ENCODE data around the gene KCNJ16. TPM values are rescaled to one million over a fixed set of nuclear protein-coding genes. Genes with fewer than 3 reads are reported as not detected.

The KCNJ16 gene
- total RNA-seq, 4 donors from 2014 or later = 1.00 TPM; not detected in 3

DNA sequence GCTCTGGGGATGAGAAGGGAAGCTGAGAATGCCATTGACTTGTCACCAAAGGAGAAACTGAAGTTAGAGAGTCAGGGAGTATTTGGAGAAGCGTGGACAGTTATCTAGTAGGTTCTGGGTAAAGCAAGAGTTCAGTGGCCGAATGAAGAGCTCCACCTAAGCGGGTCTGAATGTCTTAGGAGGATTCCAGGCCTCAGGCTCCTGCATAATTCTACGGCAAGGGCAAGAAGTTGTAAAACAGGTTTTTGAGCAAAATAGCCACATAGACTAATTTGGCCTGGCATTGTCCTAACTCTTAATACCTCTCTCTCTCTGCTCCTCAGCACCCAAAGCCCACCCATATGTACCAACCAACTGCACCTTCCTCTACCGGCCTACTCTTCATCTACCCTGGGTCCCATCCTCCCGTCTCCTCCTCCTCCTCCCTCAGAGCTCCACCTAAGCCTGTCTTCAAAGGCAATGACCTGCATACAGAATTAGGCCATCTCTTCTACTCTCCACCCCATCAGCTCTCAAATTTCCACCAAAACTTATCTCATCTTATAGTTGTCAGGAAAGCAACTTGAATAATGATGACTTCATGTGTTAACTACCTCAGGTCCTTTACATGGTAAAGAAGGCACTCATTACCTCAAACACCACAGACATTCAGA, 52.3 kb downstream of the KCNJ16 start:
- no peaks in the 10 kb centered on the region for H3K27me3 ChIP-seq
- in situ Hi-C loops (cut with MboI; ENCODE audit: low sequenced_read_pairs in 4 of 4) (loop anchor here in 2 of 4 donors (25.0 kb wide), 2 partner anchors 390 to 790 kb away; partner anchors contain the start of gene ABCA5 (in 1 of the 2)), intact Hi-C loops (cut with DNase I; ENCODE audit: low total_unique reads) (no loop called here)
- no peak overlapping the region for H3K27ac ChIP-seq
- H3K4me1 ChIP-seq = peaks cover 11 to 12% of the 10 kb centered on the region in 2 donors
- DNase-seq = no peak
- TF ChIP-seq POLR2A (IDR thresholded peaks at IDR 0.05) = no peak
- TF ChIP-seq, protein P1, sequence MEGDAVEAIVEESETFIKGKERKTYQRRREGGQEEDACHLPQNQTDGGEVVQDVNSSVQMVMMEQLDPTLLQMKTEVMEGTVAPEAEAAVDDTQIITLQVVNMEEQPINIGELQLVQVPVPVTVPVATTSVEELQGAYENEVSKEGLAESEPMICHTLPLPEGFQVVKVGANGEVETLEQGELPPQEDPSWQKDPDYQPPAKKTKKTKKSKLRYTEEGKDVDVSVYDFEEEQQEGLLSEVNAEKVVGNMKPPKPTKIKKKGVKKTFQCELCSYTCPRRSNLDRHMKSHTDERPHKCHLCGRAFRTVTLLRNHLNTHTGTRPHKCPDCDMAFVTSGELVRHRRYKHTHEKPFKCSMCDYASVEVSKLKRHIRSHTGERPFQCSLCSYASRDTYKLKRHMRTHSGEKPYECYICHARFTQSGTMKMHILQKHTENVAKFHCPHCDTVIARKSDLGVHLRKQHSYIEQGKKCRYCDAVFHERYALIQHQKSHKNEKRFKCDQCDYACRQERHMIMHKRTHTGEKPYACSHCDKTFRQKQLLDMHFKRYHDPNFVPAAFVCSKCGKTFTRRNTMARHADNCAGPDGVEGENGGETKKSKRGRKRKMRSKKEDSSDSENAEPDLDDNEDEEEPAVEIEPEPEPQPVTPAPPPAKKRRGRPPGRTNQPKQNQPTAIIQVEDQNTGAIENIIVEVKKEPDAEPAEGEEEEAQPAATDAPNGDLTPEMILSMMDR (IDR thresholded peaks at IDR 0.05 in 4 of 5, conservative IDR thresholded peaks at IDR 0.05 in 1 of 5) = no peak
- H3K36me3 ChIP-seq = no peaks in the 10 kb centered on the region
- ATAC-seq = no peak
- no peak overlapping the region for H3K4me3 ChIP-seq
- H3K9me3 ChIP-seq = no peaks in the 10 kb centered on the region

DNA sequence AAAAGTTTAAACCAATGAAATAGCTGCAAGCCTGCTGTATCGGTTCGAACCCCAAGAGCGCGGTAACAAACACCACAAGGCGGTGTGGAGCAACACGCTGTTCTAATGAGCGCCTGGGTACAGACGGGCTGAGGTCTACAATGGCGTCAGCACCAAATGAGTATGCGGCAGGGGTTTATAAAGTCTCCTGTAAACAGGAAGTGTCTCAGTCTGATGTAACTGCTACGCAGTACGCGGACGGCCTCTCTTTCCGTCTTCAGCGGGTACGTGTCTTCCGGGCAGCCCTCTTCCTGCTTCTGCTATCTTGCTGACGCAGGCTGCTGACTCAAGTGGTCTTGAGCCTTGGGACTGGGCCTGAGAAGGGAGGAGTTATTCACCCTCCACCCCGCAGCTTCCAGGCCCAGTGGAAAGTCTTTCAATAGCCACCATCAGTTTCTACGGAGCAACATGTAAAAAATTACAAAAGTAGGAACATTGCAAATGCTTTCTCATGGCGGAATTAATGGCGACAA, 53.8 kb downstream of the KCNJ16 start:
- DNase-seq = no peak
- Histone ChIP-seq H3K27me3 (no peaks in the 10 kb centered on the region), H3K4me1 (peaks cover 11 to 12% of the 10 kb centered on the region in 2 donors), H3K27ac (no peak overlapping the region), H3K36me3 (no peaks in the 10 kb centered on the region), H3K9me3 (no peaks in the 10 kb centered on the region), H3K4me3 (no peak overlapping the region)
- TF ChIP-seq, protein P1 (IDR thresholded peaks at IDR 0.05 in 4 of 5, conservative IDR thresholded peaks at IDR 0.05 in 1 of 5) = no peak
- no peak for TF ChIP-seq POLR2A (IDR thresholded peaks at IDR 0.05)
- intact Hi-C loops (cut with DNase I; ENCODE audit: low total_unique reads) (no loop called here), in situ Hi-C loops (cut with MboI; ENCODE audit: low sequenced_read_pairs in 4 of 4) (loop anchor here in 2 of 4 donors (25.0 kb wide), 2 partner anchors 391 to 791 kb away; partner anchors contain the start of gene ABCA5 (in 1 of the 2))
- no peak for ATAC-seq

DNA sequence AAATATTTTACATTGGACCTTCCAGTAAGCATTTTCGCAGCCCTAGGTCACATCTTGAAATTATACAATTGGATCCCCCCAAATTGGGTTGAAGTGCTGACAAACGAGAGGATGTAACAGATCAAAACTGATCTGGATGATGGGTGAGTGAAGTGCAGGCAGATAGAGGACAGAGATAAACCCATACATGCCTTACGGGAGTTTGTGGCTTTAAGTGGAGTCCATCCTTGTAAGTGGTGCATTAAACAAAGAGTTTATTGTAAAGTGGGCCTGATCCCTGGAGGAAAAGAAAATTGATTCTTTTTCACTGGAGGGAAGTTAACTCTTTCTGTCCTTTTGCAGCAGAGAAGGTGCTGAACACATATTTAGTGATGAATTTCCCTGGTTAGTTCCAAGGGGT, 55.3 kb downstream of the KCNJ16 start:
- Histone ChIP-seq H3K4me1 (peaks cover 11 to 12% of the 10 kb centered on the region in 2 donors), H3K27ac (peak overlapping the region in 1 of 4 donors; percentile 32), H3K27me3 (no peaks in the 10 kb centered on the region), H3K9me3 (no peaks in the 10 kb centered on the region), H3K36me3 (no peaks in the 10 kb centered on the region), H3K4me3 (no peak overlapping the region)
- DNase-seq (no peak), ATAC-seq (no peak)
- in situ Hi-C loops (cut with MboI; ENCODE audit: low sequenced_read_pairs in 4 of 4) = loop anchor here in 2 of 4 donors (25.0 kb wide), 2 partner anchors 393 to 793 kb away; partner anchors contain the start of gene ABCA5 (in 1 of the 2)
- intact Hi-C loops (cut with DNase I; ENCODE audit: low total_unique reads) = loop anchor here (10.0 kb wide), 1 partner anchor 395 kb away; no protein-coding TSS in a partner anchor
- no peak for TF ChIP-seq POLR2A (IDR thresholded peaks at IDR 0.05)
- TF ChIP-seq, protein P1 (IDR thresholded peaks at IDR 0.05 in 4 of 5, conservative IDR thresholded peaks at IDR 0.05 in 1 of 5) = no peak

DNA sequence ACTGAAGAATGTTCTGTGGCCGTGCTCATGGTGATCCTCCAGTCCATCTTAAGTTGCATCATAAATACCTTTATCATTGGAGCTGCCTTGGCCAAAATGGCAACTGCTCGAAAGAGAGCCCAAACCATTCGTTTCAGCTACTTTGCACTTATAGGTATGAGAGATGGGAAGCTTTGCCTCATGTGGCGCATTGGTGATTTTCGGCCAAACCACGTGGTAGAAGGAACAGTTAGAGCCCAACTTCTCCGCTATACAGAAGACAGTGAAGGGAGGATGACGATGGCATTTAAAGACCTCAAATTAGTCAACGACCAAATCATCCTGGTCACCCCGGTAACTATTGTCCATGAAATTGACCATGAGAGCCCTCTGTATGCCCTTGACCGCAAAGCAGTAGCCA, 57.5 kb downstream of the KCNJ16 start:
- TF ChIP-seq POLR2A (IDR thresholded peaks at IDR 0.05) = no peak
- TF ChIP-seq, protein P1 (IDR thresholded peaks at IDR 0.05 in 4 of 5, conservative IDR thresholded peaks at IDR 0.05 in 1 of 5) = no peak
- no peaks in the 10 kb centered on the region for H3K9me3 ChIP-seq
- no peak overlapping the region for H3K27ac ChIP-seq
- intact Hi-C loops (cut with DNase I; ENCODE audit: low total_unique reads) (loop anchor here (10.0 kb wide), 1 partner anchor 398 kb away; no protein-coding TSS in a partner anchor), in situ Hi-C loops (cut with MboI; ENCODE audit: low sequenced_read_pairs in 4 of 4) (loop anchor here in 2 of 4 donors (25.0 kb wide), 2 partner anchors 395 to 795 kb away; partner anchors contain the start of gene ABCA5 (in 1 of the 2))
- H3K4me3 ChIP-seq = no peak overlapping the region
- no peak for ATAC-seq
- H3K4me1 ChIP-seq = peaks cover 17 to 24% of the 10 kb centered on the region in 2 donors
- H3K27me3 ChIP-seq = no peaks in the 10 kb centered on the region
- DNase-seq = no peak
- H3K36me3 ChIP-seq = no peaks in the 10 kb centered on the region

Data from gastrocnemius medialis (tissue), 4 donors.